GM19099 (cell line): ENCODE measurements around the gene RGP1.

ENCODE experiments used
- POLR2A ChIP-seq: IDR thresholded peaks from 3 replicates; pipeline ENCODE4 v1.6.1; 2011; ENCODE audit warnings: low read depth; ENCODE audit not compliant: insufficient read length; ENCODE audit errors: extremely low read depth

The RGP1 gene

GRCh38 chr9:35731415-35732184, 17.5 kb upstream of the RGP1 start:
- TF ChIP-seq POLR2A, result no peak

DNA sequence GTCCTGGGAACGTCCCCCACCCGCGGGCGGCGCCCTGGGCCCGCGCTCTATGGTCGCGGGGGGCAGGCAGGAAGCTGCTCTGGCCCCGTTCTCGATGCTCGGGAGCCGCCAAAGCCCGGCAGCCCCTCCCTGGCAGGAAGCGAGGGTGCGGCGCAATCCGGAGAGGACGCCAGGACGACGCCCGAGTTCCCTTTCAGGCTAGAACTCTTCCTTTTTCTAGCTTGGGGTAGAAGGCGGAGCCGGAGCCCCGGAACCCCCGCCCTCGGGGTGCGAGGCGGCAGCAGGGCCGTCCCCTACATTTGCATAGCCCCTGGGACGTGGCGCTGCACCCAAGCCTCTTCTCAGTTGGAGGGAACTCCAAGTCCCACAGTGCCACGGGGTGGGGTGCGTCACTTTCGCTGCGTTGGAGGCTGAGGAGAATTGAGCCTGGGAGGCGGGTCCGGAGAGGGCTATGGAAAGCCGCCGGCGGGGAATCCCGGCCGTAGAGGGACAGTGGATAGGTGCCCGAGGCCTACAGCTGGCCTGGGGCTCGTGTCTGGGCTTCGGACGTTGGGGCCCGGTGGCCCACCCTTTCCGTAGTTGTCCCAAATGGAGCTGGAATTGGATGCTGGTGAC, 16.8 kb upstream of the RGP1 start, which contains the start of the genes CREB3 and TLN1:
CREB3 (plus strand) TSS at position 482 of the 615 bp plus-strand sequence; CDS start at position 589, 107 bp downstream.
TLN1 (minus strand) TSS at position 11 of the 615 bp plus-strand sequence. CDS start 6,501 bp downstream, outside the sequence.
- TF ChIP-seq POLR2A, result peak; percentile 83

DNA sequence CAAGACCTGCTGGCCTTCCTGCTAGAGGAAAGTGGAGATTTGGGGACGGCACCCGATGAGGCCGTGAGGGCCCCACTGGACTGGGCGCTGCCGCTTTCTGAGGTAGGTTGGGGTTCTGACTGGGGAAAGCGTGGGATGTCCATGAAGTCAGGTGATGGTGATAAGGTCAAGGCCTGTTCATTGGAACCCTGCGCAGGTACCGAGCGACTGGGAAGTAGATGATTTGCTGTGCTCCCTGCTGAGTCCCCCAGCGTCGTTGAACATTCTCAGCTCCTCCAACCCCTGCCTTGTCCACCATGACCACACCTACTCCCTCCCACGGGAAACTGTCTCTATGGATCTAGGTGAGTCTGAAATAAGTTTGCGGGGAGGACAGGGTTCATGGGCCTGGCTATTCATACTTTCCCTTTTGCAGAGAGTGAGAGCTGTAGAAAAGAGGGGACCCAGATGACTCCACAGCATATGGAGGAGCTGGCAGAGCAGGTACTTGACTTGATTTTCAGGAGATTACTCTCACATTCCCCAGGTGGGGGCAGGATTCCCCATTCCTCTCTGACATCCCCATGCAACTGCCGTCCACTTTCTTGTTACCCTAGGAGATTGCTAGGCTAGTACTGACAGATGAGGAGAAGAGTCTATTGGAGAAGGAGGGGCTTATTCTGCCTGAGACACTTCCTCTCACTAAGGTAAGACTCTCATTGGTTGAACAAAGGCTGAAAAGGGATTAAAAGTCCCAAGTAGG, 16.1 kb upstream of the RGP1 start:
- TF ChIP-seq POLR2A, result no peak

GRCh38 chr9:35734096-35734495, 15.0 kb upstream of the RGP1 start:
- no peak for TF ChIP-seq POLR2A

DNA sequence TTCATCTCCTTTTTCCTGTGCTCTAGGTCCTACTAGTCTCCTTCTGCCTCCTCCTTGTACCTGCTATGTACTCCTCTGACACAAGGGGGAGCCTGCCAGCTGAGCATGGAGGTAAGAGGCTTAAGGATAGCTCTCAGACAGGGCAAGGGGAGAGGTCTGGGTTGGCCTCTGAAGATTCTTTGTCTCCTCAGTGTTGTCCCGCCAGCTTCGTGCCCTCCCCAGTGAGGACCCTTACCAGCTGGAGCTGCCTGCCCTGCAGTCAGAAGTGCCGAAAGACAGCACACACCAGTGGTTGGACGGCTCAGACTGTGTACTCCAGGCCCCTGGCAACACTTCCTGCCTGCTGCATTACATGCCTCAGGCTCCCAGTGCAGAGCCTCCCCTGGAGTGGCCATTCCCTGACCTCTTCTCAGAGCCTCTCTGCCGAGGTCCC, 12.9 kb upstream of the RGP1 start:
- no peak for TF ChIP-seq POLR2A

GRCh38 chr9:35737143-35737542, 11.9 kb upstream of the RGP1 start:
- TF ChIP-seq POLR2A, result no peak

DNA sequence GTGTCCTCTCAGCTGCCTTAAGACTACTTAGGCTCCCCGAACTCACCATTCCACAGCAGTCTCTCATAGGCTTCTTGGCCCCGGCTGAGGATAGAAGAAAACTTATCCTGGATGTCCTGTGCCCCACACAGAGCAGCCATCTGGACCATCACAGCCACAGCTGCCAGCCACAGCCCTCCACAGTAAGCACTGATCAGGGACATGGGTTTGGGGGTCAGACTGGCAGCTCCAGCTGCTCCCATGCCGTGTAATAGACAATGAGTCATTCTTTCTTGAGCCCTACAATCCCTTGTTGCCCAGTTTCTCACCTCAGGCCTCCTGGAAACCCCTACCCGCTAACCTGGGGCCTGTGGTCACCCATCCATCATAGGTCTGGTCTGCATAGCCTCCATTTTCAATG, 10.9 kb upstream of the RGP1 start:
- TF ChIP-seq POLR2A, result no peak

- TF ChIP-seq POLR2A, result no peak
Measured at GRCh38 chr9:35738924-35739323, 10.2 kb upstream of the RGP1 start.

- no peak for TF ChIP-seq POLR2A
Measured at GRCh38 chr9:35740243-35740642, 8.8 kb upstream of the RGP1 start.

- no peak for TF ChIP-seq POLR2A
Measured at GRCh38 chr9:35741740-35742139, 7.3 kb upstream of the RGP1 start.

- no peak for TF ChIP-seq POLR2A
Measured at GRCh38 chr9:35743452-35743851, 5.6 kb upstream of the RGP1 start.

GRCh38 chr9:35743880-35744518, 5.1 kb upstream of the RGP1 start:
- no peak for TF ChIP-seq POLR2A

- TF ChIP-seq POLR2A, result no peak
Measured at GRCh38 chr9:35745569-35745968, 3.5 kb upstream of the RGP1 start.

- no peak for TF ChIP-seq POLR2A
Measured at GRCh38 chr9:35746583-35746982, 2.5 kb upstream of the RGP1 start.

GRCh38 chr9:35748242-35748857, 737 bp upstream of the RGP1 start:
- no peak for TF ChIP-seq POLR2A
